HG02678 (cell line): ENCODE measurements around the gene ADAMTS6.

Experiments used
- ATAC-seq: cut with Tn5 transposase; IDR thresholded peaks from one replicate; pipeline ENCODE4 v1.9.1; 2021; ENCODE audit warnings: mild to moderate bottlenecking, moderate library complexity; ENCODE audit not compliant: unreplicated experiment

Gene ADAMTS6

GRCh38 chr5:65475336-65475735, 6.4 kb downstream of the ADAMTS6 start:
- ATAC-seq: no peak

GRCh38 chr5:65474130-65474711, 7.5 kb downstream of the ADAMTS6 start:
- ATAC-seq: no peak

- ATAC-seq: no peak
Measured at GRCh38 chr5:65468633-65469032, 13.1 kb downstream of the ADAMTS6 start.

GRCh38 chr5:65462139-65462705, 19.5 kb downstream of the ADAMTS6 start:
- ATAC-seq: no peak

- no peak for ATAC-seq
Measured at GRCh38 chr5:65461490-65461889, 20.2 kb downstream of the ADAMTS6 start.

- no peak for ATAC-seq
Measured at GRCh38 chr5:65459995-65460394, 21.7 kb downstream of the ADAMTS6 start.

GRCh38 chr5:65455064-65455463, 26.7 kb downstream of the ADAMTS6 start:
- no peak for ATAC-seq

- ATAC-seq: no peak
Measured at GRCh38 chr5:65451436-65451835, 30.3 kb downstream of the ADAMTS6 start.

GRCh38 chr5:65446682-65447081, 35.0 kb downstream of the ADAMTS6 start:
- no peak for ATAC-seq

GRCh38 chr5:65441800-65442199, 39.9 kb downstream of the ADAMTS6 start:
- no peak for ATAC-seq

GRCh38 chr5:65440456-65440855, 41.3 kb downstream of the ADAMTS6 start:
- no peak for ATAC-seq

GRCh38 chr5:65434122-65434521, 47.6 kb downstream of the ADAMTS6 start:
- ATAC-seq: no peak

- no peak for ATAC-seq
Measured at GRCh38 chr5:65426656-65427055, 55.1 kb downstream of the ADAMTS6 start.

GRCh38 chr5:65423623-65424022, 58.1 kb downstream of the ADAMTS6 start:
- no peak for ATAC-seq

GRCh38 chr5:65418661-65419060, 63.1 kb downstream of the ADAMTS6 start:
- ATAC-seq: no peak

GRCh38 chr5:65413822-65414221, 67.9 kb downstream of the ADAMTS6 start:
- no peak for ATAC-seq

GRCh38 chr5:65412842-65413241, 68.9 kb downstream of the ADAMTS6 start:
- no peak for ATAC-seq

- no peak for ATAC-seq
Measured at GRCh38 chr5:65411356-65411755, 70.4 kb downstream of the ADAMTS6 start.

GRCh38 chr5:65395526-65396155, 86.1 kb downstream of the ADAMTS6 start:
- ATAC-seq: no peak

GRCh38 chr5:65394087-65394486, 87.6 kb downstream of the ADAMTS6 start:
- no peak for ATAC-seq

GRCh38 chr5:65391591-65391990, 90.1 kb downstream of the ADAMTS6 start:
- ATAC-seq: no peak

- ATAC-seq: no peak
Measured at GRCh38 chr5:65390208-65390607, 91.5 kb downstream of the ADAMTS6 start.

GRCh38 chr5:65383859-65384258, 97.9 kb downstream of the ADAMTS6 start:
- ATAC-seq: no peak
